Tibial nerve (tissue), 4 donors: ENCODE results near the gene ZNF333. TPM values are rescaled to one million over a fixed set of nuclear protein-coding genes. Genes with fewer than 3 reads are reported as not detected.
"Not testable (repeated sequence)": the region's sequence is repeated elsewhere in the genome, so short reads cannot be mapped to it uniquely, and the experiment has no call there.

ENCODE experiments used
- DNase-seq, 2 donors: peaks; one replicate each; pipeline ENCODE4 v3.0.0-alpha.2; 2019; ENCODE audit warnings: low spot score in 2 of 2
- H3K27ac ChIP-seq, 4 donors: fragments of 200-600 bp; sonication (generic) in 3 of 4; one replicate each; pipeline ENCODE4 v1.5.1; 2017 to 2019; ENCODE audit warnings: mild to moderate bottlenecking in 1 of 4
- H3K27me3 ChIP-seq, 2 donors: fragments of 200-600 bp; sonication (generic) in 1 of 2; one replicate each; pipeline versions ENCODE4 v1.5.1 to v1.6.0; 2017 to 2019
- H3K36me3 ChIP-seq, 3 donors: fragments of 200-600 bp; sonication (generic); one replicate each; pipeline ENCODE4 v1.5.1; 2018 to 2019
- H3K4me1 ChIP-seq, 4 donors: fragments of 200-600 bp; sonication (generic) in 3 of 4; one replicate each; pipeline ENCODE4 v1.5.1; 2017 to 2019
- H3K4me3 ChIP-seq, 4 donors: fragments of 200-600 bp; sonication (generic) in 3 of 4; one replicate each; pipeline ENCODE4 v1.5.1; 2017 to 2019; ENCODE audit warnings: mild to moderate bottlenecking in 1 of 4, moderate library complexity in 1 of 4
- H3K9me3 ChIP-seq, 4 donors: fragments of 200-600 bp; sonication (generic) in 3 of 4; one replicate each; pipeline ENCODE4 v1.5.1; 2017 to 2019
- CTCF ChIP-seq, 5 experiments: fragments of 200-600 bp in 3 of 5; fragments of 450-650 bp in 2 of 5; sonication (generic) in 3 of 5; IDR thresholded peaks; one replicate each; pipeline ENCODE4 v1.5.1; 2016 to 2019; ENCODE audit warnings: antibody characterized with exemption in 5 of 5, mild to moderate bottlenecking in 3 of 5, moderate library complexity in 2 of 5
- EP300 ChIP-seq, 2 donors: sonication (generic); formaldehyde crosslinking; IDR thresholded peaks; one replicate each; pipeline ENCODE4 v1.6.1; 2017; ENCODE audit warnings: antibody characterized with exemption in 2 of 2, mild to moderate bottlenecking in 1 of 2
- POLR2A ChIP-seq, 2 donors: fragments of 450-650 bp; IDR thresholded peaks; one replicate each; pipeline ENCODE4 v1.6.1; 2017; ENCODE audit warnings: antibody characterized with exemption in 2 of 2, mild to moderate bottlenecking in 2 of 2, moderate library complexity in 2 of 2
- WGBS, 2 donors: methylation state at CpG; one replicate each; pipeline ENCODE4 v1.1.5; 2018; 5-methylcytosine and 5-hydroxymethylcytosine counted together
- total RNA-seq, 4 donors: library from RNA; depleted of rRNA; stranded (reverse); fragments of >200 nt; gene quantifications; one replicate each; pipeline ENCODE4 v1.1.0, GENCODE V29; 2016

Gene ZNF333
- total RNA-seq, 4 donors from 2014 or later = 35.3 to 42.6 (median 39.6) TPM

GRCh38 chr19:14774373-14774772 lies 84.5 kb downstream of the ZNF333 start:
- TF ChIP-seq POLR2A (IDR thresholded peaks at IDR 0.05) (no peak), EP300 (IDR thresholded peaks at IDR 0.05) (no peak), CTCF (IDR thresholded peaks at IDR 0.05) (no peak)
- Histone ChIP-seq H3K36me3 (no peaks in the 10 kb centered on the region), H3K4me3 (no peak overlapping the region), H3K9me3 (no peaks in the 10 kb centered on the region), H3K4me1 (no peaks in the 10 kb centered on the region), H3K27me3 (peaks cover 0 to 8% of the 10 kb centered on the region in 2 donors), H3K27ac (no peak overlapping the region)
- no peak for DNase-seq
- WGBS, 2 donors = 74 to 81% methylated on average over 8 to 10 of the region's 10 CpGs

DNA sequence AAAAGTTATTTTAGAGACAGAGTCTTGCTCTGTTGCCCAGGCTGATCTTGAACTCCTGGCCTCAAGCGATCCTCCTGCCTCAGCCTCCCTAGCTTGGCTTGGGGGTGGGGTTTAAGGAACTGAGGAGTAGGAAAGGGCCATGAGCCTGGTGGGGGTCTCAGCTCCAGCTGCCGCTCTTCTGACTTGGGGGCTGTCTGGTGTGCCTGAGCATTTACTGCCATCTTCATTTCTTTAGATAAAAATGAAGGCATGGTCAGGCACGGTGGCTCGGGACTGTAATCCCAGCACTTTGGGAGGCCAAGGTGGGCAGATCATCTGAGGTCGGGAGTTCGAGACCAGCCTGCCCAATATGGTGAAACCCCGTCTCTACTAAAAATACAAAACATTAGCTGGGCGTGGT lies 85.5 kb downstream of the ZNF333 start:
- not testable (repeated sequence) for H3K27me3 ChIP-seq, H3K27ac ChIP-seq, H3K4me1 ChIP-seq, H3K9me3 ChIP-seq, DNase-seq, H3K36me3 ChIP-seq
- H3K4me3 ChIP-seq = peak overlapping the region in 1 of 4 donors; percentile 40
- 81 to 83% methylated on average over 8 of the region's 8 CpGs for WGBS, 2 donors

- no peak for TF ChIP-seq CTCF (IDR thresholded peaks at IDR 0.05)
- TF ChIP-seq POLR2A (IDR thresholded peaks at IDR 0.05) = no peak
- no peak for TF ChIP-seq EP300 (IDR thresholded peaks at IDR 0.05)
- peaks cover 0 to 8% of the 10 kb centered on the region in 2 donors for H3K27me3 ChIP-seq
- H3K4me1 ChIP-seq = no peaks in the 10 kb centered on the region
- H3K9me3 ChIP-seq = no peaks in the 10 kb centered on the region
- 6 to 7% methylated on average over 21 to 22 of the region's 22 CpGs for WGBS, 2 donors
- no peak overlapping the region for H3K27ac ChIP-seq
- H3K4me3 ChIP-seq = peak overlapping the region in 2 of 4 donors; percentile 23 to 40
- DNase-seq = no peak
- no peaks in the 10 kb centered on the region for H3K36me3 ChIP-seq
These were observed 86.2 kb downstream of the ZNF333 start for GRCh38 chr19:14775869-14776586.

DNA sequence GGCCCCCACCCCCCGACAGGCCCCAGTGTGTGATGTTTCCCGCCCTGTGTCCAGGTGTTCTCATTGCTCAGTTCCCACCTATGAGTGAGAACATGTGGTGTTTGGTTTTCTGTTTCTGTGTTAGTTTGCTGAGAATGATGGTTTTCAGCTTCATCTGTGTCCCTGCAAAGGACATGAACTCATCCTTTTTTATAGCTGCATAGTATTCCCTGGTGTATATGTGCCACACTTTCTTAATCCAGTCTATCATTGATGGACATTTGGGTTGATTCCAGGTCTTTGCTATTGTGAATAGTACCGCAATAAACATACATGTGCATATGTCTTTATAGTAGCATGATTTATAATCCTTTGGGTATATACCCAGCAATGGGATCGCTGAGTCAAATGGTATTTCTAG lies 87.8 kb downstream of the ZNF333 start:
- not testable (repeated sequence) for DNase-seq, H3K36me3 ChIP-seq, H3K27ac ChIP-seq, H3K4me3 ChIP-seq, H3K27me3 ChIP-seq, H3K9me3 ChIP-seq, H3K4me1 ChIP-seq
- 90 to 91% methylated on average over 4 of the region's 4 CpGs for WGBS, 2 donors

GRCh38 chr19:14778110-14778845 lies 88.4 kb downstream of the ZNF333 start, which contains the start of gene ADGRE2:
TSS of gene ADGRE2 (minus strand) at chr19:14778560. CDS start at chr19:14776756, 1,804 bp downstream.
- H3K27me3 ChIP-seq, H3K36me3 ChIP-seq, H3K4me1 ChIP-seq, DNase-seq, H3K4me3 ChIP-seq, H3K27ac ChIP-seq, H3K9me3 ChIP-seq: not testable (repeated sequence)
- WGBS, 2 donors = 66 to 77% methylated on average over 12 of the region's 12 CpGs

DNA sequence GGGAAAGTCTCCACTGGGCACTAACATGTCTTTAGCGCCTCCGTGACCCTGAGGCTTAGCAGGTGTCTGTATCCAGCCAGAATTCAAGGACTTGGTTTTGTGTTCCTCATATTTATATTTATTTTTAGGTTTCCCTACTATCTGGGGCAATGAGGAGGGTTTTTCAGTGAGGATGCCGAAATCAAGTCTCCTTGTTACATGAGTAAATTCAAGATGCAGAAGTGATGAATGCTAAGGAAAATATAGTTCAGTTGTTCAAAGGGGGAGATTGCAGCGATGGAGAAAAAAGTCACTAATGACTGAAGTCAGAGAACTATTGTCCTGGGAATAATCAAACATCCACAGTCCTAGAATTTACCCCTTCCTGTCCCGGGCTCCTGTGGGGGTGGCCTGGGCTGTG lies 89.3 kb downstream of the ZNF333 start:
- Histone ChIP-seq H3K36me3 (no peaks in the 10 kb centered on the region), H3K27me3 (peaks cover 0 to 8% of the 10 kb centered on the region in 2 donors), H3K9me3 (no peaks in the 10 kb centered on the region), H3K4me1 (no peaks in the 10 kb centered on the region), H3K4me3 (no peak overlapping the region), H3K27ac (no peak overlapping the region)
- WGBS, 2 donors = 32 to 39% methylated on average over 5 of the region's 5 CpGs
- DNase-seq = no peak
- TF ChIP-seq EP300 (IDR thresholded peaks at IDR 0.05) = no peak
- TF ChIP-seq POLR2A (IDR thresholded peaks at IDR 0.05) = no peak
- TF ChIP-seq CTCF (IDR thresholded peaks at IDR 0.05) = no peak

- not testable (repeated sequence) for H3K4me3 ChIP-seq, H3K4me1 ChIP-seq, H3K9me3 ChIP-seq, H3K27me3 ChIP-seq, H3K36me3 ChIP-seq, H3K27ac ChIP-seq, DNase-seq
- 66 to 79% methylated on average over 14 of the region's 14 CpGs for WGBS, 2 donors
These were observed 90.9 kb downstream of the ZNF333 start for GRCh38 chr19:14780622-14781225.

DNA sequence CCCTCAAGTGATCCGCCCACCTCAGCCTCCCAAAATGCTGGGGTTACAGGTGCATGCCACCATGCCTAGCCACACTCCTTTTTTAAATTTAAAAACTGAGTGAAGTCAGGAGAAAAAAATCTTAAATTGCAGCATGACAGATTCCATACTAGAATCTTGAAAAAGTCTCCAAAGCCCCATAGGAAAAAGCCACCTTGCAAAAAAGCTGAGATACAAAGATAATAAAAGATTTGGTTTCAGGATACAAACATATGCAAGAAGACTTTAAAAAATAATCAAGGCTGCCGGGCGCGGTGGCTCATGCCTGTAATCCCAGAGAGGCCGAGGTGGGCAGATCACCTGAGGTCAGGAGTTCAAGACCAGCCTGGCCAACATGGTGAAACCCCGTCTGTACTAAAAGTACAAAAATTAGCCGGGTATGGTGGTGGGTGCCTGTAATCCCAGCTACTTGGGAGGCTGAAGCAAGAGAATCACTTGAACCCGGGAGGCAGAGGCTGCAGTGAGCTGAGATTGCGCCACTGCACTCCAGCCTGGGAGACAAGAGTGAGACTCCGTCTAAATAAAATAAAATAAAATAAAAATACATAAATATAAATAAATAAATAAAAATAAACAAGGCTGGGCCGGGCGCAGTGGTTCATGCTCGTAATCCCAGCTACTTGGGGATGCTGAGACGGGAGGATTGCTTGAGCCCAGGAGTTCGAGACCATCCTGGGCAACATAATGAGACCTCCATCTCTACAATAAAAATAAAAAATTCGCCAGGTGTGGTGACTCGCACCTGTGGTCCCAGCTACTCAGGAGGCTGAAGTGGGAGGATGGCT lies 92.1 kb downstream of the ZNF333 start:
- H3K27me3 ChIP-seq, H3K36me3 ChIP-seq, H3K27ac ChIP-seq, H3K4me1 ChIP-seq, H3K9me3 ChIP-seq, DNase-seq, H3K4me3 ChIP-seq: not testable (repeated sequence)
- WGBS, 2 donors = 90 to 91% methylated on average over 17 of the region's 17 CpGs
